KOPT-K1 (cell line): ENCODE measurements around the gene PAX6.

Experiments
- H3K27ac ChIP-seq: fragments of 200-600 bp; sonication (generic); 2 replicates; pipeline ENCODE4 v1.5.1; 2016; ENCODE audit warnings: antibody characterized with exemption, mild to moderate bottlenecking, low read depth, low read length; ENCODE audit not compliant: poor library complexity, severe bottlenecking
- H3K36me3 ChIP-seq: fragments of 200-600 bp; sonication (generic); 2 replicates; pipeline ENCODE4 v1.5.1; 2017; ENCODE audit warnings: antibody characterized with exemption, mild to moderate bottlenecking, low read length, moderate library complexity; ENCODE audit not compliant: insufficient read depth
- H3K9me3 ChIP-seq: fragments of 200-600 bp; sonication (generic); 2 replicates; pipeline ENCODE4 v1.5.1; 2017; ENCODE audit warnings: antibody characterized with exemption, low read length, mild to moderate bottlenecking; ENCODE audit not compliant: insufficient read depth, poor library complexity, severe bottlenecking

Gene PAX6

DNA sequence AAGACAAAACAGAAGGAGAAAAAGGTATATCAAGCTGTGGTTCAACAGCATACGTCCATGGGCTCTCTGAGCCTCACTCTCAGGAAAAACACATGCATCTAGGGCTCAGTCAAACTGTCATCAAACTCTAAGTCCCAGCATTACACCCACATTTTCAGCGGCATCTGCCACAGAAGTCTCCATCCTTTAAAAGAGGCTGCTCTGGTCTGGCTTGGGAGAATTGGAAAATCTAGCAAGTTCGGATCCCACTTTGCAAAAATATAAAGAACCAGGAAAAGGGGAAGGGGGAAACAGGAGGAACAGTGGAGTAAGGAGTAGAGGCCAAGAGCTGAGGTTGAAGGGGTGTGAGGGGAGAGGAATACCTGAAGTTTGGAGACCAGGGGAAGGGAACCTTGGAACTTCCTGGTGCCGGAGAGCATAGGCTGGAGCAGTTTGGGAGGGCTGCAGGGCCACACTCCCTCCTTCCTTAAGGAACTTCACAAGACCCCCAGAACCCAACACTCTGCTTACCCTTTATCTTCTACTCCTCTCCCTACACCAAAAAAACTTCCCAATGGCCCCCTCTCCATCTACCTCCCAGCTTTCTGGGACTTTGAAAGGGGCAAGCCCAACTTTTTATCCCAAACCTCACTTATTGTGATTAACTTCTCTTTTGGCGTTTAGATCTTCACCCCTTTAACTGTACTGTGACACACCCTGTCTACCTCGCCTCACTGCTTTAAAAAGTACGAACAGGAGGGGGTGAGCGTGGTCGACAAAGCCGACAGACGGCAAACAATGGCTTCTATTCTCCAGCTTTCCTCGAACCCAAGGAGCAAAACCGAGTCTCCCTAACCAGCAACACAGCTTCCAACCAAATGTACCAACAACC, 4.0 kb downstream of the PAX6 start:
- no peak overlapping the region for H3K27ac ChIP-seq
- H3K36me3 ChIP-seq: no peaks in the 10 kb centered on the region
- peaks cover 10% of the 10 kb centered on the region for H3K9me3 ChIP-seq

GRCh38 chr11:31806186-31806927, 4.8 kb downstream of the PAX6 start:
- Histone ChIP-seq H3K9me3 (peaks cover 10% of the 10 kb centered on the region), H3K36me3 (no peaks in the 10 kb centered on the region), H3K27ac (no peak overlapping the region)

DNA sequence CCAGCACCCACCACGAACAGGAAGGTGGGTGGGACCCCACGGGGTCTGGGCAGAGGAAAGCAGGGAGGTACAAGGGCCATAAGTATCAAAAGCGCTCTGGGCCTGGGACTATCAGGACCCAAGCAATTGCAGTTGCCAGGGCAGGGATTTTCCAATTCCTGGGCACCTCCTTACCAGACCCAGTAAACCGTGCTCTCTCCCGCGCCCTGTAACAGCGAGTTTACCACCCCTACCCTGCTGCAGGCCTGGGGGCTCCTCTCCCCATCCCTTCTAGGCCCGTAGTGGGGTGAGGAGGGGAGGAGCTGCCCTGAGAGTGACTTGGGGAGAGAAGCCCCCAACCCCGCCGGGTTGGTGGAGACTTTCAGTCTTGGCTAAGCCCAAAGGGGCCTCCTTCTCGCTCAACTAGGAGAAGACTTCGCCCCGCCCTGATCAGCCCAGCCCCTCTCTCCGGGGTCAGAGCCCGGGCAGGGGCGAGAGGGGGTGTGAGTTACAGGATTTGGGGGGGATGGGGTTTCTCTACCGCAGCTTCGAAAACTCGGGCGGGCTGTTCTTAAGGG, 5.4 kb downstream of the PAX6 start:
- Histone ChIP-seq H3K9me3 (peaks cover 10% of the 10 kb centered on the region), H3K36me3 (no peaks in the 10 kb centered on the region), H3K27ac (no peak overlapping the region)

DNA sequence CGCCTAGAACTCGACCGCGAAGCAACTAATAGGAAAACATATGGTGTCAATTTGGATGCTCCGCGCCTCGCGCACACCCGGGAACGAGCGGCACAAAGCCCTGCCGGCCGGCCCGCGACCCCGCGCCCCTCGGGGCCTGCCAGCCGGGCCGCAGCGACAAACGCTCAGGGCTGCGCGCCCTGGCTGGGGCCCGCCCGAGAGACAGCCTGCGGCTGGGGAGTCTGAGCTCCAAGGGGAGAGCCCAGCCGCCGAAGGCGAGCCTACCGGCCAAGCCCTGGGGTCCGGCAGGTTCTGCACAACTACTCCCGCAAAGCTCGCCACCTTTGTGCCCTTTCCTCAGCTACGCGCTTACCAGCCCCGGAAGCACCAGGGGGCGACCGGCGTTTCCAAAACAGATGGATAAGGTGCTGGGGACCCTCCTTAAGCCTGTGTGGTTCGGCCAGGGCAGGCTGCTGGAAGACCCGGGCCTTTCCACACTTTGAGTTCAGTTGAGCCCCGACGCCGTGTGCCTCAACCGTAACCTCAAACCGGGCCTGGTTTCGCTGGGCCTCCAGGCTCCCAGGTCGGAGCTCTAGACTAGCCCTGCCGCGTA, 6.0 kb downstream of the PAX6 start:
- H3K9me3 ChIP-seq: peaks cover 10% of the 10 kb centered on the region
- no peak overlapping the region for H3K27ac ChIP-seq
- no peaks in the 10 kb centered on the region for H3K36me3 ChIP-seq

DNA sequence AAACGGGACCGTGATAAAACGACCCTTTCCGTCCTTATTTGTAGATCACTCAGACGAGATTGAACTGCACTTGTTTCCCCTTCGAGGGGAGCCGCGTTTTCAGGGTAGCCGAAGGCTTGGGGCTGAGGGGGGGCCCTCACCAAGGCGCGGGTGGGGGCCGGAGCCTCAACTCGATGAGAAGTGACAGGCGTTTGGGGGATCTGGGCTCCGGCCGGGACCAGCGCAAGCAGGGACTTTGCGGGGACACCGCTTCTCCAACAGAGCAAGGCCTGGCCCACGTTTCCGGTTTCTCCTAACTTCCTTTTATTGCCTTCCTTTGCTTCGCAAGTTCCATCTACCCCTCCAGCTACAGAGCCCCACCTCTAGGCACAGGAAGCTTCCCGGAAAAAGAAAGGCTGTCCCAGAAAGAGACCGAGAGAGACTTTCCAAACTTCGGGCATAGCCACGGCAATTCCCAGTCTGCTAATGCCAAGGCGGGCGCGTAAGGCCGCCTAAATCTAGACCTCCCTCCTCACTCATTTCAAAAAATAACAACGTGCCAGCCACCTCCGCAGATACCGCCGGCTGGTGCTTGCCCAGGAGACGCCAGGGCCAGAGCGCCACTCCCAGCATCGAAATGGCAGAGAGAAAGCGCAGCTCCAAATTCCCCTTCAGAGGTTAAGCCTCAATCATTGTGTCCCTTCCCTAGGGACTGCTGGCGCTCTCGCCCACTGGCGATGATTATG, 6.6 kb downstream of the PAX6 start:
- no peaks in the 10 kb centered on the region for H3K36me3 ChIP-seq
- H3K9me3 ChIP-seq: peaks cover 10% of the 10 kb centered on the region
- no peak overlapping the region for H3K27ac ChIP-seq

- Histone ChIP-seq H3K9me3 (peaks cover 11% of the 10 kb centered on the region), H3K36me3 (no peaks in the 10 kb centered on the region), H3K27ac (no peak overlapping the region)
Measured at GRCh38 chr11:31803813-31804311, 7.3 kb downstream of the PAX6 start.

DNA sequence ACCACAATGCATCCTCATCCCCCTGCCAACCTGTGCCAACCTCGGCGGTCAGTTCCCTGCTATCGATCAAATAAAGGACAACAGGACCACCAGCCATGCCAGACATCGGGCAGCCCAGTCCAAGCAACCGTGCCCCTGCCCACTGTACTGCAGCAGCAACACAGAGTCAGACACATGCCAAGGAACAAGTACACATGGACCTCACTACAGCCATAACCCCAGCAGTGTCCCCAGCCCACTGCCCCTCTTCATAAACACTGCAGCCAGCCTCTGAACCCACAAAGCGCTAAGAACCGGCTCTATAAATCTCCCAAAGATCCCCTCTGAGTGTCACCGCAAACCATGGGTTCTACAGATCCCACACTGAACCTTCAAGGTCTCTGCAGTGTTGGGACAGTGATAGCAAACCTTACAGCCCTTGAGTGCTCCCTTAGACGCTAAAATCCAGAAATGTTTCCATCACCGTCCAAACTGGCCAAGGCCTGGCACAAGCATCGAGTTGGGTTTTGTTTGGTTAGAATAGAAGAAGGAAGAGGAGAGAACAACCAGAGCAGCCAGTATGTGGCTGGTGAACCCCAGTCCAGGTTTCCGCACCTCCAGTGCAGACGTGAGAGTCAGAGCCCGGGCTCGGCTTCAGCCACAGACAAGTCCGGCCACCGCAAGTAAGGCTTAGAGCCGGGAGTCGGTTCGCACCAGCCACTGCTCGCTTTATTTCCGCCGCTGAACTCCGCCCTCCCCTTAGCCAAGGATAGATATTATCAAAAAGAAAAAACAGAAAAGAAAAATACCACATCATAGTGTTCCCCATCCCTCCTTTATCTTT, 7.9 kb downstream of the PAX6 start:
- no peak overlapping the region for H3K27ac ChIP-seq
- peaks cover 14% of the 10 kb centered on the region for H3K9me3 ChIP-seq
- no peaks in the 10 kb centered on the region for H3K36me3 ChIP-seq

DNA sequence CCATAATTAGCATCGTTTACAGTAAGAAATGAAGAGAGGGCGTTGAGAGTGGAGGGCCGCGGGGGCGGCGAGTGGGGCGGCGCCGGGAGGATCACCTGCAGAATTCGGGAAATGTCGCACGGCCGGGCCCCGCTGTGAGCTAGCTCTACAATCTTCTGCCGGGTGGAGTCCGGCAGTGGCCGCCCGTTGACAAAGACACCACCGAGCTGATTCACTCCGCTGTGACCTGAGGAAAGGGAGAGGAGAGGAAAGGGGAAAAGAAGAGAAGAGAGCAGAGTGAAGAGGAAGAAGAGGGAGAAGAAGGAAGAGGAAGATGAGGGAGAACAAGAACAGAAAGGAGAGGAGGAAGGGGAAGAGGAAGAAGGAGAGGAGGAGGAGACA, 8.5 kb downstream of the PAX6 start:
- Histone ChIP-seq H3K9me3 (peaks cover 14% of the 10 kb centered on the region), H3K36me3 (no peaks in the 10 kb centered on the region), H3K27ac (no peak overlapping the region)

DNA sequence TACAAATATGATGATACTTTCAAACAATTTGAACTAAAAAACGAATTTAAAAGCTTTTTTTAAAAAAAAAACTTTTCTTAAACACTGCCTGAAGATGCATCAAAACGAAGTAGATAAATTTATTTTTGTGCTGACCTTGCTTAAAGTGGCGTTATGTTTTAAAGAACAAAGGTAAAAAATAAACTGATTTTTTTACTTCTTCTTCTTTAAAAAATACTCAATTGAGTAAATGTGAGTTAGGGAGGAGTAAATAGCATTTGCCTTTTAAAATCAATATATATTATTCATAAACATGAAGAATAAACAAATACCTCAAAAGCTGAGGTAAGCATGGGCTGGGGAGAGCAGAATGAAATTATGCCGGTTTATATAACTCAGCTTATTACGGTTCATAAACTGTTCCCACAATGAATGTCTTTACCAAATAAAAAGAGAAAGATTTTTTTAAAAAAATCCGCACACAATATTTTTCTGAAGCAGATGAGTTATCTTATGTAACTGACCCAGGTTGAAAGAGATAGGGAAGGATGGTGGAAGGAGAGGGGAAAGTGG, 9.0 kb downstream of the PAX6 start:
- H3K36me3 ChIP-seq: no peaks in the 10 kb centered on the region
- H3K27ac ChIP-seq: no peak overlapping the region
- H3K9me3 ChIP-seq: peaks cover 14% of the 10 kb centered on the region

DNA sequence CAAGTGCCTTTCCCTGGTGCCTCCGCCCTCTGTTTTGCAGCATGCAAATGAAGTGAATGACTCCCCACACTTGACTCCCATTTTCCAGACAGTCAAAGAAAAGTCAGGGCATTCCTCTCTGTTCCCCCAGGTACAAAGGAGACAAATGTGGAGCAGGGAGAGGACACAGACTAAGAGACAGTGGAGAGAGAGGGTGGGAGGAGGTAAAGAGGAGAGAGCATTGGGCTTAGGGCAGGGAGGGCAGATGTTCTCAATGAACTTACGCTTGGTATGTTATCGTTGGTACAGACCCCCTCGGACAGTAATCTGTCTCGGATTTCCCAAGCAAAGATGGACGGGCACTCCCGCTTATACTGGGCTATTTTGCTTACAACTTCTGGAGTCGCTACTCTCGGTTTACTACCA, 9.8 kb downstream of the PAX6 start:
- H3K9me3 ChIP-seq: peaks cover 14% of the 10 kb centered on the region
- no peaks in the 10 kb centered on the region for H3K36me3 ChIP-seq
- H3K27ac ChIP-seq: no peak overlapping the region

- Histone ChIP-seq H3K27ac (no peak overlapping the region), H3K9me3 (peaks cover 14% of the 10 kb centered on the region), H3K36me3 (no peaks in the 10 kb centered on the region)
Measured at GRCh38 chr11:31800398-31801265, 10.5 kb downstream of the PAX6 start.

- H3K36me3 ChIP-seq: no peaks in the 10 kb centered on the region
- peaks cover 7% of the 10 kb centered on the region for H3K9me3 ChIP-seq
- H3K27ac ChIP-seq: no peak overlapping the region
Measured at GRCh38 chr11:31799435-31800397, 11.4 kb downstream of the PAX6 start.
